HG03095 (cell line): ENCODE measurements around the gene VIP.

Source experiments
- ATAC-seq: cut with Tn5 transposase; IDR thresholded peaks from one replicate; pipeline ENCODE4 v1.9.1; 2021; ENCODE audit warnings: moderate library complexity; ENCODE audit not compliant: unreplicated experiment

Gene VIP

GRCh38 chr6:152776833-152777232 is 26.2 kb downstream of the VIP start:
- no peak for ATAC-seq

GRCh38 chr6:152783217-152783878 is 32.8 kb downstream of the VIP start:
- ATAC-seq: no peak

GRCh38 chr6:152794696-152795095 is 44.1 kb downstream of the VIP start:
- no peak for ATAC-seq

GRCh38 chr6:152804150-152804549 is 53.6 kb downstream of the VIP start:
- no peak for ATAC-seq
